Measurements from ENCODE around the gene TUBA8. TPM values are rescaled to one million over a fixed set of nuclear protein-coding genes. Genes with fewer than 3 reads are reported as not detected.
"Not testable (repeated sequence)": the region's sequence is repeated elsewhere in the genome, so short reads cannot be mapped to it uniquely, and the experiment has no call there.

TUBA8 gene
- total RNA-seq, 1 donor from 2014 or later = 1.8 TPM

GRCh38 chr22:18101536-18101935 lies 9.1 kb upstream of the TUBA8 start:
- no peak overlapping the region for H3K4me3 Mint-ChIP-seq (ENCODE audit: low read depth)
- no peak for DNase-seq (ENCODE audit: low spot score)
- peaks cover 41% of the 10 kb centered on the region for H3K36me3 Mint-ChIP-seq (ENCODE audit: low read depth)
- peaks cover 18% of the 10 kb centered on the region for H3K4me1 Mint-ChIP-seq (ENCODE audit: low read depth)
- intact Hi-C loops (cut with micrococcal nuclease) = no loop called here
- peaks cover 25% of the 10 kb centered on the region for H3K9me3 Mint-ChIP-seq
- no peaks in the 10 kb centered on the region for H3K27me3 Mint-ChIP-seq (ENCODE audit: low read depth)
- no peak overlapping the region for H3K27ac Mint-ChIP-seq

GRCh38 chr22:18103527-18104269 lies 6.9 kb upstream of the TUBA8 start:
- H3K4me1 Mint-ChIP-seq (ENCODE audit: low read depth) = peaks cover 22% of the 10 kb centered on the region
- DNase-seq (ENCODE audit: low spot score) = no peak
- H3K9me3 Mint-ChIP-seq = peaks cover 33% of the 10 kb centered on the region
- peaks cover 43% of the 10 kb centered on the region for H3K36me3 Mint-ChIP-seq (ENCODE audit: low read depth)
- no peak overlapping the region for H3K4me3 Mint-ChIP-seq (ENCODE audit: low read depth)
- intact Hi-C loops (cut with micrococcal nuclease) = no loop called here
- peak overlapping the region; percentile 80 for H3K27ac Mint-ChIP-seq
- no peaks in the 10 kb centered on the region for H3K27me3 Mint-ChIP-seq (ENCODE audit: low read depth)

GRCh38 chr22:18104566-18104965 lies 6.0 kb upstream of the TUBA8 start:
- H3K4me1 Mint-ChIP-seq (ENCODE audit: low read depth) = peaks cover 24% of the 10 kb centered on the region
- peaks cover 45% of the 10 kb centered on the region for H3K36me3 Mint-ChIP-seq (ENCODE audit: low read depth)
- H3K27me3 Mint-ChIP-seq (ENCODE audit: low read depth) = peaks cover 5% of the 10 kb centered on the region
- peak overlapping the region; percentile 34 for H3K27ac Mint-ChIP-seq
- H3K9me3 Mint-ChIP-seq = peaks cover 33% of the 10 kb centered on the region
- intact Hi-C loops (cut with micrococcal nuclease) = no loop called here
- no peak overlapping the region for H3K4me3 Mint-ChIP-seq (ENCODE audit: low read depth)
- DNase-seq (ENCODE audit: low spot score) = no peak

- Mint-ChIP-seq H3K27me3 (ENCODE audit: low read depth) (peaks cover 14% of the 10 kb centered on the region), H3K4me1 (ENCODE audit: low read depth) (peaks cover 31% of the 10 kb centered on the region), H3K9me3 (peaks cover 33% of the 10 kb centered on the region), H3K36me3 (ENCODE audit: low read depth) (peaks cover 45% of the 10 kb centered on the region)
- DNase-seq (ENCODE audit: low spot score); H3K27ac Mint-ChIP-seq; H3K4me3 Mint-ChIP-seq (ENCODE audit: low read depth); intact Hi-C loops (cut with micrococcal nuclease): not testable (repeated sequence)
Observed at GRCh38 chr22:18105981-18106380, 4.6 kb upstream of the TUBA8 start.

- H3K4me3 Mint-ChIP-seq (ENCODE audit: low read depth); DNase-seq (ENCODE audit: low spot score); intact Hi-C loops (cut with micrococcal nuclease): not testable (repeated sequence)
- Mint-ChIP-seq H3K27ac (peak overlapping the region; percentile 52), H3K9me3 (peaks cover 33% of the 10 kb centered on the region), H3K27me3 (ENCODE audit: low read depth) (peaks cover 20% of the 10 kb centered on the region), H3K36me3 (ENCODE audit: low read depth) (peaks cover 39% of the 10 kb centered on the region), H3K4me1 (ENCODE audit: low read depth) (peaks cover 29% of the 10 kb centered on the region)
Observed at GRCh38 chr22:18106550-18107341, 3.9 kb upstream of the TUBA8 start.

- intact Hi-C loops (cut with micrococcal nuclease) = no loop called here
- Mint-ChIP-seq H3K9me3 (peaks cover 33% of the 10 kb centered on the region), H3K4me3 (ENCODE audit: low read depth) (no peak overlapping the region), H3K27ac (no peak overlapping the region), H3K4me1 (ENCODE audit: low read depth) (peaks cover 26% of the 10 kb centered on the region), H3K27me3 (ENCODE audit: low read depth) (peaks cover 32% of the 10 kb centered on the region), H3K36me3 (ENCODE audit: low read depth) (peaks cover 32% of the 10 kb centered on the region)
- DNase-seq (ENCODE audit: low spot score) = no peak
Observed at GRCh38 chr22:18108187-18108586, 2.4 kb upstream of the TUBA8 start.

- intact Hi-C loops (cut with micrococcal nuclease) = loop anchor here (5.0 kb wide), 1 partner anchor 32 kb away; the partner anchor contains the start of gene PEX26
- H3K27me3 Mint-ChIP-seq (ENCODE audit: low read depth) = peaks cover 32% of the 10 kb centered on the region
- H3K4me1 Mint-ChIP-seq (ENCODE audit: low read depth) = peaks cover 29% of the 10 kb centered on the region
- H3K27ac Mint-ChIP-seq = no peak overlapping the region
- peaks cover 25% of the 10 kb centered on the region for H3K9me3 Mint-ChIP-seq
- peak overlapping the region; percentile 57 for H3K4me3 Mint-ChIP-seq (ENCODE audit: low read depth)
- peaks cover 22% of the 10 kb centered on the region for H3K36me3 Mint-ChIP-seq (ENCODE audit: low read depth)
- DNase-seq (ENCODE audit: low spot score) = no peak
Observed at GRCh38 chr22:18109410-18110193, 1.0 kb upstream of the TUBA8 start.

GRCh38 chr22:18110954-18111758 lies 547 bp downstream of the TUBA8 start:
- peaks cover 32% of the 10 kb centered on the region for H3K27me3 Mint-ChIP-seq (ENCODE audit: low read depth)
- peaks cover 26% of the 10 kb centered on the region for H3K4me1 Mint-ChIP-seq (ENCODE audit: low read depth)
- intact Hi-C loops (cut with micrococcal nuclease) = loop anchor here (5.0 kb wide), 1 partner anchor 34 kb away; the partner anchor contains the start of gene PEX26
- H3K9me3 Mint-ChIP-seq = peaks cover 11% of the 10 kb centered on the region
- DNase-seq (ENCODE audit: low spot score) = no peak
- peaks cover 13% of the 10 kb centered on the region for H3K36me3 Mint-ChIP-seq (ENCODE audit: low read depth)
- peak overlapping the region; percentile 26 for H3K4me3 Mint-ChIP-seq (ENCODE audit: low read depth)
- H3K27ac Mint-ChIP-seq = no peak overlapping the region

- H3K27me3 Mint-ChIP-seq (ENCODE audit: low read depth) = peaks cover 32% of the 10 kb centered on the region
- peaks cover 5% of the 10 kb centered on the region for H3K9me3 Mint-ChIP-seq
- intact Hi-C loops (cut with micrococcal nuclease) = loop anchor here (5.0 kb wide), 1 partner anchor 35 kb away; the partner anchor contains the start of gene PEX26
- H3K36me3 Mint-ChIP-seq (ENCODE audit: low read depth) = peaks cover 9% of the 10 kb centered on the region
- peaks cover 23% of the 10 kb centered on the region for H3K4me1 Mint-ChIP-seq (ENCODE audit: low read depth)
- no peak overlapping the region for H3K4me3 Mint-ChIP-seq (ENCODE audit: low read depth)
- DNase-seq (ENCODE audit: low spot score) = no peak
- no peak overlapping the region for H3K27ac Mint-ChIP-seq
Observed at GRCh38 chr22:18111759-18112330, 1.2 kb downstream of the TUBA8 start.

GRCh38 chr22:18112440-18112839 lies 1.8 kb downstream of the TUBA8 start:
- Mint-ChIP-seq H3K4me3 (ENCODE audit: low read depth) (no peak overlapping the region), H3K27me3 (ENCODE audit: low read depth) (peaks cover 32% of the 10 kb centered on the region), H3K4me1 (ENCODE audit: low read depth) (peaks cover 20% of the 10 kb centered on the region), H3K36me3 (ENCODE audit: low read depth) (peaks cover 5% of the 10 kb centered on the region), H3K9me3 (no peaks in the 10 kb centered on the region), H3K27ac (no peak overlapping the region)
- intact Hi-C loops (cut with micrococcal nuclease) = loop anchor here (5.0 kb wide), 1 partner anchor 35 kb away; the partner anchor contains the start of gene PEX26
- no peak for DNase-seq (ENCODE audit: low spot score)

GRCh38 chr22:18113680-18114394 lies 3.2 kb downstream of the TUBA8 start:
- Mint-ChIP-seq H3K4me1 (ENCODE audit: low read depth) (peaks cover 20% of the 10 kb centered on the region), H3K27ac (no peak overlapping the region), H3K36me3 (ENCODE audit: low read depth) (peaks cover 5% of the 10 kb centered on the region), H3K4me3 (ENCODE audit: low read depth) (no peak overlapping the region), H3K9me3 (no peaks in the 10 kb centered on the region), H3K27me3 (ENCODE audit: low read depth) (peaks cover 32% of the 10 kb centered on the region)
- DNase-seq (ENCODE audit: low spot score) = no peak
- intact Hi-C loops (cut with micrococcal nuclease) = loop anchor here (5.0 kb wide), 1 partner anchor 37 kb away; the partner anchor contains the start of gene PEX26
